Fibroblast of the conjunctiva (primary cell): Measurements from ENCODE around the gene KCNK7.
"Not testable (repeated sequence)": the region's sequence is repeated elsewhere in the genome, so short reads cannot be mapped to it uniquely, and the experiment has no call there.

ENCODE experiments used
- DNase-seq: peaks from one replicate; pipeline ENCODE4 v3.0.0-alpha.2; 2010; ENCODE audit warnings: low read depth

KCNK7 gene

GRCh38 chr11:65572356-65573051 is 23.1 kb downstream of the KCNK7 start, which contains the start of gene FAM89B:
FAM89B (plus strand) TSS chr11:65572538; CDS start chr11:65572670, 132 bp downstream.
- peak; percentile 47 for DNase-seq

GRCh38 chr11:65571940-65572339 is 23.7 kb downstream of the KCNK7 start:
- DNase-seq: no peak

GRCh38 chr11:65571420-65571819 is 24.2 kb downstream of the KCNK7 start:
- DNase-seq: no peak

GRCh38 chr11:65569973-65570918 is 25.4 kb downstream of the KCNK7 start, which contains the start of gene ZNRD2:
ZNRD2 (plus strand) TSS chr11:65570477; CDS start chr11:65570492, 15 bp downstream.
- peak; percentile 96 for DNase-seq

- no peak for DNase-seq
These were observed 26.2 kb downstream of the KCNK7 start for GRCh38 chr11:65569164-65569972.

GRCh38 chr11:65565624-65566453 is 29.8 kb downstream of the KCNK7 start:
- DNase-seq: no peak

- not testable (repeated sequence) for DNase-seq
These were observed 30.6 kb downstream of the KCNK7 start for GRCh38 chr11:65564879-65565559.

- DNase-seq: no peak
These were observed 32.0 kb downstream of the KCNK7 start for GRCh38 chr11:65563601-65564000.

GRCh38 chr11:65562788-65563187 is 32.8 kb downstream of the KCNK7 start:
- no peak for DNase-seq

- no peak for DNase-seq
These were observed 33.6 kb downstream of the KCNK7 start for GRCh38 chr11:65562020-65562419.

GRCh38 chr11:65560555-65561418 is 34.8 kb downstream of the KCNK7 start:
- no peak for DNase-seq

- no peak for DNase-seq
These were observed 35.6 kb downstream of the KCNK7 start for GRCh38 chr11:65559951-65560537.

- DNase-seq: no peak
These were observed 36.1 kb downstream of the KCNK7 start for GRCh38 chr11:65559535-65559934.

- no peak for DNase-seq
These were observed 36.6 kb downstream of the KCNK7 start for GRCh38 chr11:65558930-65559509.

GRCh38 chr11:65558002-65558929 is 37.3 kb downstream of the KCNK7 start, which contains the start of gene LTBP3:
LTBP3 (minus strand) TSS chr11:65558359; CDS start chr11:65557959, 400 bp downstream.
- peak; percentile 66 for DNase-seq

GRCh38 chr11:65557280-65558001 is 38.2 kb downstream of the KCNK7 start:
- DNase-seq: no peak
